GM18870 (cell line): ENCODE measurements around the gene KRT16.
"Not testable (repeated sequence)": the region's sequence is repeated elsewhere in the genome, so short reads cannot be mapped to it uniquely, and the experiment has no call there.

ENCODE experiments used
- ATAC-seq: cut with Tn5 transposase; IDR thresholded peaks from one replicate; pipeline ENCODE4 v1.9.1; 2021; ENCODE audit warnings: moderate library complexity; ENCODE audit not compliant: unreplicated experiment

The KRT16 gene

GRCh38 chr17:41585301-41586056, 27.1 kb downstream of the KRT16 start:
- ATAC-seq, result no peak

GRCh38 chr17:41584331-41584927, 28.1 kb downstream of the KRT16 start:
- ATAC-seq, result not testable (repeated sequence)

- no peak for ATAC-seq
Observed at GRCh38 chr17:41583137-41584127, 29.1 kb downstream of the KRT16 start.

- not testable (repeated sequence) for ATAC-seq
Observed at GRCh38 chr17:41582061-41582968, 30.3 kb downstream of the KRT16 start.

- ATAC-seq, result no peak
Observed at GRCh38 chr17:41581366-41582060, 31.1 kb downstream of the KRT16 start.

- ATAC-seq, result no peak
Observed at GRCh38 chr17:41580687-41581365, 31.7 kb downstream of the KRT16 start.

- no peak for ATAC-seq
Observed at GRCh38 chr17:41580244-41580575, 32.4 kb downstream of the KRT16 start.

GRCh38 chr17:41579484-41580243, 32.9 kb downstream of the KRT16 start:
- no peak for ATAC-seq

GRCh38 chr17:41578971-41579370, 33.6 kb downstream of the KRT16 start:
- no peak for ATAC-seq

- no peak for ATAC-seq
Observed at GRCh38 chr17:41578538-41578937, 34.0 kb downstream of the KRT16 start.

- ATAC-seq, result not testable (repeated sequence)
Observed at GRCh38 chr17:41576740-41577139, 35.8 kb downstream of the KRT16 start.

- ATAC-seq, result no peak
Observed at GRCh38 chr17:41575336-41575735, 37.2 kb downstream of the KRT16 start.

- ATAC-seq, result no peak
Observed at GRCh38 chr17:41571561-41572434, 40.8 kb downstream of the KRT16 start, which contains the start of gene KRT9. Gene KRT9, minus strand, starts transcription at chr17:41572059. Its CDS starts 67 bp downstream, at chr17:41571992.

- ATAC-seq, result no peak
Observed at GRCh38 chr17:41567317-41567716, 45.2 kb downstream of the KRT16 start.

- no peak for ATAC-seq
Observed at GRCh38 chr17:41565338-41565737, 47.2 kb downstream of the KRT16 start.

GRCh38 chr17:41563607-41564170, 48.9 kb downstream of the KRT16 start:
- no peak for ATAC-seq

- no peak for ATAC-seq
Observed at GRCh38 chr17:41561554-41561953, 51.0 kb downstream of the KRT16 start.
